Measurements from ENCODE around the gene CACNG4.

The CACNG4 gene

GRCh38 chr17:67044016-67044772 is 79.7 kb downstream of the CACNG4 start, which contains the start of gene CACNG1:
TSS of gene CACNG1 (plus strand) at chr17:67044554. CDS start at chr17:67044661, 107 bp downstream.
- DNase-seq: no peak

GRCh38 chr17:67044940-67045339 is 80.4 kb downstream of the CACNG4 start:
- DNase-seq: no peak

GRCh38 chr17:67046398-67046797 is 81.9 kb downstream of the CACNG4 start:
- DNase-seq: no peak

GRCh38 chr17:67047382-67047781 is 82.9 kb downstream of the CACNG4 start:
- DNase-seq: no peak

GRCh38 chr17:67049025-67049739 is 84.7 kb downstream of the CACNG4 start:
- no peak for DNase-seq

- no peak for DNase-seq
Measured at GRCh38 chr17:67050066-67050465, 85.6 kb downstream of the CACNG4 start.

- no peak for DNase-seq
Measured at GRCh38 chr17:67050471-67051154, 86.1 kb downstream of the CACNG4 start.

- no peak for DNase-seq
Measured at GRCh38 chr17:67051155-67051538, 86.6 kb downstream of the CACNG4 start.

GRCh38 chr17:67051837-67052236 is 87.3 kb downstream of the CACNG4 start:
- DNase-seq: no peak

- DNase-seq: no peak
Measured at GRCh38 chr17:67052720-67053437, 88.4 kb downstream of the CACNG4 start.

GRCh38 chr17:67053438-67054000 is 89.0 kb downstream of the CACNG4 start:
- no peak for DNase-seq

GRCh38 chr17:67054011-67054591 is 89.6 kb downstream of the CACNG4 start:
- DNase-seq: no peak

- no peak for DNase-seq
Measured at GRCh38 chr17:67054608-67055007, 90.1 kb downstream of the CACNG4 start.

- DNase-seq: no peak
Measured at GRCh38 chr17:67055041-67055443, 90.5 kb downstream of the CACNG4 start.

- DNase-seq: no peak
Measured at GRCh38 chr17:67055811-67056745, 91.6 kb downstream of the CACNG4 start.

- no peak for DNase-seq
Measured at GRCh38 chr17:67056746-67057490, 92.4 kb downstream of the CACNG4 start.

GRCh38 chr17:67058036-67058435 is 93.5 kb downstream of the CACNG4 start:
- DNase-seq: no peak

- no peak for DNase-seq
Measured at GRCh38 chr17:67059372-67059771, 94.9 kb downstream of the CACNG4 start.

GRCh38 chr17:67063141-67063540 is 98.6 kb downstream of the CACNG4 start:
- no peak for DNase-seq

- no peak for DNase-seq
Measured at GRCh38 chr17:67066717-67067116, 102.2 kb downstream of the CACNG4 start.

Measured in stimulated activated CD4-positive, alpha-beta T cell treated with anti-CD3 and anti-CD28 coated beads, Interleukin-2, amount 100 ng/mL, for 24 hours (primary cell).